ENCODE results near the gene LILRB2. TPM values are rescaled to one million over a fixed set of nuclear protein-coding genes. Genes with fewer than 3 reads are reported as not detected.
"Not testable (repeated sequence)": the region's sequence is repeated elsewhere in the genome, so short reads cannot be mapped to it uniquely, and the experiment has no call there.

Gene LILRB2
- not detected for total RNA-seq

GRCh38 chr19:54281007-54281728 is at the start of gene LILRB2:
Gene LILRB2 (minus strand): TSS chr19:54281110. CDS start chr19:54280496, 614 bp downstream.
- no peak for DNase-seq

GRCh38 chr19:54329476-54330165 is 48.7 kb upstream of the LILRB2 start:
- DNase-seq, result no peak

GRCh38 chr19:54328781-54329180 is 47.9 kb upstream of the LILRB2 start:
- DNase-seq, result not testable (repeated sequence)

- no peak for DNase-seq
Observed at GRCh38 chr19:54325631-54326030, 44.7 kb upstream of the LILRB2 start.

- DNase-seq, result no peak
Observed at GRCh38 chr19:54325194-54325621, 44.3 kb upstream of the LILRB2 start.

GRCh38 chr19:54324071-54324470 is 43.2 kb upstream of the LILRB2 start:
- DNase-seq, result no peak

GRCh38 chr19:54322934-54323333 is 42.0 kb upstream of the LILRB2 start:
- not testable (repeated sequence) for DNase-seq

- not testable (repeated sequence) for DNase-seq
Observed at GRCh38 chr19:54322295-54322694, 41.4 kb upstream of the LILRB2 start.

- DNase-seq, result no peak
Observed at GRCh38 chr19:54319892-54320670, 39.2 kb upstream of the LILRB2 start.

GRCh38 chr19:54319049-54319448 is 38.1 kb upstream of the LILRB2 start:
- no peak for DNase-seq

GRCh38 chr19:54317965-54318240 is 37.0 kb upstream of the LILRB2 start:
- DNase-seq, result no peak

- DNase-seq, result no peak
Observed at GRCh38 chr19:54317108-54317964, 36.4 kb upstream of the LILRB2 start.

- no peak for DNase-seq
Observed at GRCh38 chr19:54316746-54317107, 35.8 kb upstream of the LILRB2 start.

GRCh38 chr19:54315956-54316355 is 35.0 kb upstream of the LILRB2 start:
- no peak for DNase-seq

GRCh38 chr19:54312436-54313377 is 31.8 kb upstream of the LILRB2 start, which contains the start of gene LILRA5:
Gene LILRA5 (minus strand): TSS chr19:54313166. CDS start chr19:54313019, 147 bp downstream.
- no peak for DNase-seq

GRCh38 chr19:54312011-54312410 is 31.1 kb upstream of the LILRB2 start:
- no peak for DNase-seq

- DNase-seq, result no peak
Observed at GRCh38 chr19:54311486-54311885, 30.6 kb upstream of the LILRB2 start.

- DNase-seq, result no peak
Observed at GRCh38 chr19:54310543-54310942, 29.6 kb upstream of the LILRB2 start.

GRCh38 chr19:54309811-54310210 is 28.9 kb upstream of the LILRB2 start:
- no peak for DNase-seq

GRCh38 chr19:54307389-54308020 is 26.6 kb upstream of the LILRB2 start:
- no peak for DNase-seq

- DNase-seq, result no peak
Observed at GRCh38 chr19:54305141-54305540, 24.2 kb upstream of the LILRB2 start.

All from occipital lobe (tissue), 2 donors.